HG03108 (cell line): ENCODE measurements around the gene ABLIM1.

Experiments used
- ATAC-seq: cut with Tn5 transposase; IDR thresholded peaks from one replicate; pipeline ENCODE4 v1.9.1; 2021; ENCODE audit warnings: moderate library complexity; ENCODE audit not compliant: unreplicated experiment

ABLIM1 gene

DNA sequence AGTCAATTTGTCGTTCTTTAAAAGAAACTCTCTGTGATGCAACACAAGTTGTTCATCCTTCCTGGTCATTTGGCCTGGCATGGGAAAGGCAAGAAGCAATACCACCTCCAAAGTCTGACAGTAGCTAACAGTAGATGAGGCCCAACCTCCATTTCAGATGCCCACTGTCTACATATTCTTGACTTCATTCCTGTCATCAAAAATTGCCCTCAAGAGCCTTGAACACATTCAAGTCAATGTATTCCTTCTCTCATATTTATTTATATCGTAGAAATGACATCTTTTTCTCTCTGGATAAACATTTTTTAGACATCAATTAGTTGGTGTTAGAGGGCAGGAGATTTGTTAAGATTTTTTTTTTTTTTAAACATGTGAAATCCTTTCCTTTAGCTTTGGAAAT lies 33.7 kb downstream of the ABLIM1 start:
- no peak for ATAC-seq

DNA sequence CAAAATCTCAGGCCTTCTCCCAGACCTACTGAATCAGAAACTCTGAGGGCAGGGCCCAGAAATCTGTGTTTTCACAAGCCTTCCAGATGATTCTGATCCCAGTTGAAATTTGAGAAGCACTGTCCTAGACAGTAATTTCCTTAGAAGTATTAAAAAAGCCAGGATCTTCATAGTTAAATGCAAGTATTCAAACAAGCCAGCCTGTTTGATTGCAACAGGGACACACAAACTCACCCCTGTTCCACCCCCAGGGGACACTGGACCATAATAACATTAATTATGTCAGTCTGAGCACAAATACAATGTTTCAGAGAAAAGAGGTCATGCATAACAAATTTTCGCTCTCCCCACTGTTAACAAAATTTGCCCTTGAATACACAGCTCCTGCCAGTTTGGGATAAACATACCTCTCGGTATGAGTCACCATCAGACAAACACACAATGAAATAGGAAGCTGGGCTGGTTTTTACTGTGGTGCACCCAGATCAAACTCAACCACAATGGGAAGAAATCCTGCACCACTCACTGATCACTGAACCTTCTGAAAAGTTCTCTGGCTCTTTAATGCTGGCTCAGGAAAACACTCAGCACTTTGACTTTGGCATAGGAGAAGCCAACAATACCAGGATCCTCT lies 34.3 kb downstream of the ABLIM1 start:
- no peak for ATAC-seq

DNA sequence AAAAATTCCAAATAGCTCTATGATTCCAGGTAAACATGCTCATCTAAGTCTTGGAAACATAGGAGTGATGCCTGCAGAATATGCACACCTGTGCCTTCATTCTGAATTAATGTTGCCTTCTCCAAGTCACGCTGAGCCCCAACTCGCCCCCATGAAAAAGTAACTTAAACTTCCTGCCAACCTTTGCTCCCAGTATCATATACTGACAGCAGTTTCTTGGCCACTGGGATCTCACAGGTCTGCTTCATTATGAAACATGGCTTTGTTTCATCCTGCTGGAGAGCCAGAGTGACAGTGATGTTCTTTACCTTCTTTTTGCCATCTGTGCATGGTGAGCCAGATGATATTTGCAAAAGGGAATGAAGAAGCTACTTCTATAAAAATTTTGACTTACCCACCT lies 34.9 kb downstream of the ABLIM1 start:
- no peak for ATAC-seq

DNA sequence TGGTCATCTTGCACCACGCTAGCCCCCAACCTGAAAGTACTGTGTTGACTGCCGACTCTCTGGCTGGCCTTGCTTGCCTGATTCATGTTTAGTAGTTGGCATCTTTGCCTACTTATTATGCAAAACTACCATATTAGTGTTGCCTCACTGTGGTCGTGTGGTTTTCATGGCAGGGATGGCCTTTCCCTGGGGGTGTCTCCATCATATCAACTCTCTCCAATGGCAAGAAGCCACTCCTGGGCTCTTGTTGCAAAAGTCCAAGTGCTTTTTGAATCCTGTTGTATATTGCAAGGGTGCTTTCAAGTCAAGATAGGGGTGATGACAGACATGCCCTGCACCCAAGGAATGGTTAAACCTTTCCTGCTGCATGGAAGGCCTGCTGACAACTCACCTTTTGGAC lies 39.4 kb downstream of the ABLIM1 start:
- no peak for ATAC-seq

DNA sequence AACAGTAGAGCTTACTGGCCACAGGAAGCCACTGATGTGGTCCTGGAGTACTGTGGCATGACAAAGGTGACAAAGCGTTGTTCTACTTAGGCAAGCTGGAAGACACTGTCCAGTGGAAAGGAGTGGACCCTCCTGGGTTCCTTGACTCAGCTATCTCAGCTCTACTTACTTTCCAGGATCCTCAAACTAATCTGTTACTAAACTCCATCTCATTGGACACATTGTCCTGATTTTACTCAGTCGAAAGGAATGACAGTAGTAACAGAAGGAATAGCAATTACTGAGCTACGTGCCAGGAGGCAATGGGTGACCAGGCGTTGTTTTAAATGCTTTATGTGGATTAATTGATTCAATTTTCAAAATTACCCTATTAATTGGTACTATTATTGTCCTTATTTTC lies 41.6 kb downstream of the ABLIM1 start:
- no peak for ATAC-seq

DNA sequence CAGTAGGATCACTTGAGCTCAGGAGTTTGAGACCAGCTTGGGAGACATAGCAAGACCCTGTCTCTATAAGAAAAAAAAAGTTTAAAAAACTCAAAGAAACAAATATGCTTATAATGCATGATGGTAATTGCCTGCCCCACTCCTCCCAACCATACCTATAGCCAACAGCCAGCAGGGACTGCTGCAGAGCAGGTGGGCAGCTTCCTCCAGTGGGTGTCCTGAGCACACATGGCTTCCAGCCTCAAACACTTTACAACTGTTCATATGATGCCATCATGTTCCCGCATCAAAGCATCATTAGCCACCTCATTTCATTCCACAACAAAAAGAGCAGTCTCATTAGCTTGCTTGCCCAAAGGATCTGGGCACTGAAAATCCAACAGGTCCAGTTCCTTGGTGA lies 42.0 kb downstream of the ABLIM1 start:
- ATAC-seq: no peak

DNA sequence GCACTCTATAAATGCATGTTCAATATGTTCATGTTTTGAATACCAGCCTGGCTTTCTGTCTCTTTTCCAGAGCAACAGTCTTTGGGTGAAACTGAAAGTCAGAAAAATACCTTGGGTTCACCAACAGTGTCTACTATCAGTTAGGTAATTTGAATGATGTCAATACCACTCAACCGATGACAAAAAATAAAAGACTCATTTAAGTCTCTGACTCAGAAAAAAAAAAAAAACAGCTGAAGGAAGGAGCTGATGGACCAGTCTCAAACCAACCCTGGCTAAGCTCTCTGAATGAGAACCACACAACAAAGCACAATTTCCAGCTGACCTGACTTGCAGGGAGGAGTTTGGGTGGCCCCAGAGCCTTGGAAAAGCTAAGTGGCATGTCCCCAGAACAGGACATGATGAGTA lies 42.5 kb downstream of the ABLIM1 start:
- ATAC-seq: peak; percentile 80

DNA sequence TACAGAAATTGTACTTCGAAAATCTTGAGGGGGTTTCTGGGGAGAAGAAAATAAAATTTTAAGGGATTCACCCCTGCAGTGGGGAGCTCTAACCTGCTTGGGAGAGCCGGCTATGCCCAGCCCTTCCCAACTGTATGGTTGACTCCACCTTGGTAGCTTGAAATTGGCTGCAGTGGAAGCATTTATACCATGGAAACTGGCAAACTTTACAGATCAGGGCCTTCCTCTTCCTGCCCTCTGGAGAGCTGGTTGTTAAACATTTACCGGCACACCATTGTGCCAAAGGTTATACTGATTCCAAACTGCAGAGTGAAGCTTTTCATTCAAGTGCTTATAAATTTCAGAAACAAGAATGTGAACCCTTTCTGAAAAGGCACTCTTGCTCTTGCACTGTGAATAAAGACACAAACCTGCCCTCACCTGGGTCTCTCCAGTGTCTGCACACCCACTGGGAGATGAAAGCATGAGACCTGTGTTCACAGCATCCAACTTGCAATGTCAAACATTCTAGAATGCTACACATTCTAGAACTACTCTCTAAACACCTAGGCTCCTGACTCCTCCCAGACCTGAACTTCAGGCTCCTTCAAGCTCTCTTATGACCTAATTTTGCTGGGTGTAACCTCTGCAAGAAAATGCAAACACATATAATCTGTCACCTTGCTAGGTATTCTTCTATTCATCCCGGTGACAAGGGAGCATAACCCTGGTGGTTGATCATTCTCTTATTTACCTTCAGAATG lies 44.7 kb downstream of the ABLIM1 start:
- ATAC-seq: no peak

DNA sequence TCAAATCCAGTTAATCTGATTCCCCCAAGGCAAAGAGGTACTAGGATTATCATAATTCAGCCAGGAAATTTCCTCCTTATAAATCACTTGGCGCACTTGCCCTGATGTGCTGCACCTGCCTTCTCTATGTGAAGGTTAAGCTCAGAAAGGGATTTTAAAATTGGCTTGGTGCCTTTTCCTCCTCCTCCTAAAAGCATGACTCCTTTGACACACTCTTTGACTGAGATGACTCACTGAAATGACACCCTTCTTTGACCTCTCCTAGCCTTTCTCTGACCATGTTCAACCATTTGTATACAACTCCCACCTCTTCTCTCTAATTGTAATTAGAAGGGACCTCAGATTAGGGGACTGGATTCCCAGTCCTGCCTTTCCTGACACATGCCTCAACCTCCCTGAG lies 46.5 kb downstream of the ABLIM1 start:
- ATAC-seq: no peak

DNA sequence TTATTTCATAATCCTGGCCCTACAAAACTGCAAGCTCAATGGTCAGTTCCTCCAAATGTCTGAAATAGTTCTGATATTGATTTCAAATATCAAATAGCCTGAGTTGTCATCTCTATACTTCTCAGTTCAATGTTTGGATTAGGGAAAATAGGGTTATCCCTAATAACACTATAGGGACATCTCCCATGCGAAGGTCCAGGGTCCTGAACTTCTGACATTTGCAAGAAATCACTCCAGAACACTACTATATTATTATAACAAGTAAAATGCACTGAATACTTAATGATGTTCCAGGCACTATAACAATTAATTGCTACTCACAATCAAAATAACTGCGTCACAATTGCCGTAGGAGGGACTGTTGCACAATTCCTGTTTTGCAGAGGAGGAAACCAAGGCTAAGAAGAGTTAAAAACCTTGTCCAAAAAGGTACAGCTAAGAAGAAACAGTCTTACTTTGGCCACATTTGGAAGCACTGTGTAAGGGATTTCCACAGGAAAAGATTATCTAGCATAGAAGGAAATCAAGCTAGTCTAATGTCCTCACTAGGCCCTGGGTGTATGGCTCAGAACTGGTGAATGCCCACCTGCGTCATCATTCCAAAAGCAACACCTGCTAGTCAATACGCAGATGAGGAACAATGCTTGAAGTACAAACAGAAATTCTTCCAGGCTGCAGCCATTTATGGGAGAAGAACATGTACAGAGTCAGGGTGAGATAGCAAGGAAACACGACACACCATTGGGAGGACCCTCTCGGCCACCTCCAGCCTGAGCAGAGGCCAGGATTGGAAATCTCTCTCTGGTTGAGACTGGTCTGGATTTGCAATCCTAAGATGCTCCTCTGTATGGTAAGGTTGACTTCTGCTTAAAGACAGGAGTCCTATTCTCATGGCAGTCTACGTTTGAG lies 48.3 kb downstream of the ABLIM1 start:
- no peak for ATAC-seq

DNA sequence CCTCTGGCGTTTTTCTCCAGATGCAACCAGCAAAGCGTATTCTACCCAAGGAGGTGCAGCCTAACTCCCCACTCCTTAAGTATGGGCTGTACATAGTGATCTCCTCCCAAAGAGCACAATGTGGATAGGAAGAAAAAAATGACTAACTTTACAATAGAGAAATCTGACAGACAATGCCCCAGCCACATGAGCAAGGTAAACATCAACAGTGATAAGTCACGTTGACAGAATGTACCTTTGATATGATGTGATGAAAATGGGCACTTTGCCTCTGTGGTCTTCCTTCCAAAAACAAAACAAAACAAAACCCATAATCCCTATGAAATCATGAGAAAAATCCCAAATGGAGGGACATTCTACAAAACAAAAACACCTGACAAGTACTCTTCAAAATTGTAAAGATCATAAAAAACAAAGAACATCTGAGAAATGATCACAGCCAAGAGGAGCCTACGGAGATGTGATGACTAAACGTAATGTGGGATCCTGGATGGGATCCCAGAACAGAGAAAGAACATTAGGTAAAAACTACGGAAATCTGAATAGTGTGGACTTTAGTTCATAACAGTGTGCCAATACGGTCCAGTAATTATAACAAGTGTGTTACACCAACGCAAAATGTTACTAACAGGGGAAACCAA lies 50.6 kb downstream of the ABLIM1 start:
- ATAC-seq: no peak

DNA sequence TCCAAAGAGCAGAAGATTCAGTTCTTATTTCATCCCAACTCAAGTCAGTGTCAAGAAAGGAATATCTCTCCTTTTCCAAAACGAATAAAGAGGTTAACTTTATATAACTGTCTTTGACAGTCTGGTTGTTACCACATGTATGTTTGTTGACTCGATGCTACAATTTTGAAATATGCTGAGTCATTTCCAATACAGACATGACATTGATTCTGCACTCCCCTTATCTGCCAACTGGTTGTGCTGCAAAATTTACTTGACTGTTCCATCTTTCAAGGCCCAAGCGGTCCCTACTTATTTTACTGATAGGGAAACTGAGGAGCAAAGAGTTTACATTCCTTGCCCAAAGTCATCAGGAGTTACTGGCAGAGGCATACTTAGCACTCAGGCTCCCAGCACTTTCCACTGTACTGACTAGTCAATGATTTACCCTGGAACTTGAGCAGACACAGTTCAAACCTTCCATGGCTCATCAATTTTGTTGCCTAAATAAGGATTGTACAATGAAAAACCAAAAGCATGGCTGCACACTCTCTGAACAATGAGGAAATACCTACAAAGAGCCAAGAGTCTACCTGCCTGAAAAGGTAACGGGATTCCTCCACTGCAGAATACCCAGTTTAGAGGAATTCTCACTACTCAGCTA lies 52.8 kb downstream of the ABLIM1 start:
- ATAC-seq: no peak

DNA sequence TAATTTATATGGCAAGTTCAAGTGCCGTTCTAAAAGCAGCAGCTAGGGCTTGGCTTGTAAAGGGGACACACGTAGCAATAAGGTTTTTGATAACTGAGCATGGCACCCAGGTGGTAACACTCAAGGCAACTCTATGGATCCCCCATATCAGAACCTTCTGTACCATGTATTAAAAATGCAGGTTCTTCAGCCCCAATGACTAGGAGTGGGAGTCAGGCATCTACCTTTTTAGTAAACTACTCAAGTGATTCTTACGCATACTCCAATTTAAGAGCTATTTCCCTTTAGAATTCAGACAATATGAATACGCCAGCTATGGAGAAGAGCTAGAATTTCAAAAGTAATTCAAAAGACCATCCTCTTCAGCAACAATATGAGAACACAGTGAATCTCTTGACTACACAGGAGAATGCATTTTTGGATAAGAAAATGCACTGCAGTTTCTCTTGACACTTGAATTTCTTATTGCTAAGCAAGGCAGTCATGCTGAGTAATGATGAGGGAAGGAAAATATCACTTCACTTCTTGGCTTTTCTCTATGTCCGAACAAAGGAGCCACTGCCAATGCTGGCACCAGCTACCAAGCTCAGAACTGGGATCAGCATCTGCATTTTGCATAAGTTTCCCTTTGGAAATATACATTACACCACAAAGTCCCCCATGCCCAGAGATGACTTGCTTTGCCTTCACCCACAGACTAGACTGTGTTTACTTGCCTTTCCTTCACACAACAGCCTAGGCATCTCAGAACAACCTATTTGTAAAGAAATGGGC lies 53.5 kb downstream of the ABLIM1 start:
- ATAC-seq: no peak

DNA sequence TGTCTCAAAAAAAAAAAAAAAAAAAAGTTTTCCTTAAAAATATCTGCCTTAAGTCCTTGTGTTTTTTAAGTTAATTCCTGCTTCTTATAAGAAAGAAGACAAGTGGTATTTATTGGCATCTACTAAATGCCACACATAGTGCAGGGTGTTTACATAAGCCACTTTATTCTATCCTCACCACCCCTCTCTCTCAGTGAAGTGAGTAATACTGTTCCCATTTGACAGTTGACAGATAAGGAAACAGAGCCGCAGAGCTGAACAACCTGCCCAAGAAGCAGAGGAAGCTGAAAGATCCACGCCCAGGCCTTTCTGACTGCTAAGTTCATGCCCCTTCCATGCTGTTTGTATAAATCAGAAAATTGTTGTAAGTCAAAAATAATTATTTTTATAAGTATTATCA lies 54.1 kb downstream of the ABLIM1 start:
- ATAC-seq: no peak

DNA sequence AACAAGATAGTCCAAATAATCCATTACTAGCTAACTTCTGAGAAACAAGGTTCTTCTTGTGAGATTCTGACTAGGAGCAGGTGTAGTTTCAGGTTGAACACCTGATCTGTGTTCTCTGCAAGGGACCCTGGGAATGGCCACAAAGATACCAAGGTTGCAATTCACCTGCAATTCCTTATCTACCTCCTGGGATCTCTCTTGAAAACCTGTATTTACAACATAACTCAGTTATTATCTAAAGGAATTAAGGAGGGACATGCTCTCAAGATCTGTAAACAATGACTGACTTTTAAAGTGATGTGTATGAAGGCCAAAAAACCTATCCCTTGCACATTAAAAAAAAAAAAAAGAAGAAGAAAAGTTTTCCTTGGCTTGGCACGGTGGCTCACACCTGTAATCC lies 54.8 kb downstream of the ABLIM1 start:
- ATAC-seq: no peak

DNA sequence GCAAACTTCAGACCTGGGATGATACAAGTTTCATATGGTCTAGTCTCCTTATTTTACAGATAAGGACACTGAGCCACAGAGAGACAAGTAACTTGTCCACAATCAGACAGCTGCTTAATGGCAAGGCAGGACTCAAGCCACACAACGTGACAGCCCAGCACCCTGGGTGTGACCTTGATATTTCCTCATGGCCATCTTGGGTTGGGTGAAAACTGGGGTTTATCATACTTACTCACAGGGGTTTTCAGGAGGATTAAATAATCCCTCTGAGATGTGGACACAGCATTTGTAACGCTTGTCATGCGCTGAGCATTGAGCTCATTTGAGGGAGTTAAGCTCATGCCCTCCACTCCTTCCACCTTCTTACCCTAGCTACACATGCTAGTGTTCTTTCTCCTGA lies 58.0 kb downstream of the ABLIM1 start:
- ATAC-seq: no peak

DNA sequence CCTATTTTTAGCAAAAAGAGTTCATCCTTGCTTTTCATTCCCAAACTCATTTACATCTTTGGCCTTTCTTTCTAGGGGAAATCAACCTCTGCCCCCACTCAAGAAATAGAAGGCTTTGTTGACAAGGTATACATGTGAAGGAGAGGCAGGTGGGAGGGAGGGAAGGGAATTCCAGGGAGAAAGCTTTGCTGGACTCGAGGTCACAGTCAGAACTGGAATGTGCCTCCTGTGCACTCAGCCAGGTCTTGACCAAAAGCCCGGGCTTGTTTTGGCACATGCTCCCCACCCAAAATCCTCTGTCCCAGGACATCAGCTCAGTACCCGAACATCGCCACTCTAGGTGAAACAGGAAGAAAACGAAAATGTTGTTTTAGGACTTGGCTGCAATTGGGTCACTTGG lies 61.3 kb downstream of the ABLIM1 start:
- ATAC-seq: no peak

DNA sequence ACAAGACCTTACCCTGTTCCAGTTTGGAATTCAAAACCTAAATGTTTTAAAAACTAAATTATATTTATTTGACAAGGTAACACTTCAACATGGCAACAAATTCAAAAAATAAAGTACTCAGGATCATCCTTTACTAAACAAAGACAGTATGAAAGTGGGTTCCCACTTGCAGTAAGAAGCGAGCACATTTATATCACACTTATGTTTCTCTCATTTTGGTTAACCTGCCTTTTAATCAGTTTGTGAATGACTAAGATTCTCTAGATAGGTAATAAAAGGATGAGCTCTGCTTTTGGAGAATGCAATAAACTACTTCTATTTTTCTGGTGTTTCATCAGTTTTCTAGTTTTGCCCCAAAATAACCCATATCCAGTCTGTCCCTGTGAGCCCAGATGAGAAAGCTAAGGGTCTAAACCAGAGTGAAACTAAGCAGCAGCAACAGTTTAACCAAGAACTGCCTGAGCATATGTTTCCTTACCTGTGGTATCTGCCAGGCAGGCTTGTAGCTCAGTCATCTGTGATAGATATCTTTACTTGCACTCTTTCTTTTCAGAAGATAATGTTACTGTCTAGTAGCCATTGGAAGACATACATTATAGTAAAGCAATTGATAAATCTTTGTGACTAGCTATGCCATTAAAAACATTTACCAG lies 64.1 kb downstream of the ABLIM1 start:
- ATAC-seq: no peak

DNA sequence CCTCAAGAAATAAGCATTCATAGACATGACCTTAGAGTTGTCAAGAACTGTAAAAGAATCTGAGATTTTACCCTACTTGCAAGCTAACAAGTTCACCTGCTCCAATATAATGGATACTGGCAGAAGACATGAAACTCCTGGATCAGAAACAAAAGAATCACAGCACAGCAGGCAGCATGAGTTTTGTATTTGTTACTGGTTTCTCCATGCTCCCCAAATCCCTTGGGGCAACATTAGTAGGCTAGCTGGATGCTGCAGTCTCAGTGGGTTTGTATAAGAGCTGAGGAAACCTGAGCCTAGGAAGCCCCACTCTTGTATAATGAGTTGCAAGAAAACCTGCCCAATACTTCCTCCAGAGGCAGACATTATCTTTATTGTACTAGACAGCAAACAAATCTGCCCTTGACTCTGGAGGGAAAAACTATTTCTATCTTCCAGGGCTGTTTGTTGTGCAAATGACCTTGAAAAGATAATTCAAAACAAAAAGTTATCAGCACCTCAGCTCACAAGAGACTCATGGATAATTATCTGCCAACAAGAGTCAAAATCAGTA lies 64.8 kb downstream of the ABLIM1 start:
- ATAC-seq: no peak
